IMR-90 (cell line): ENCODE data around the gene STX2. TPM values are rescaled to one million over a fixed set of nuclear protein-coding genes. Genes with fewer than 3 reads are reported as not detected.

Experiments used
- ATAC-seq: fragments of 200-7000 bp; cut with Tn5 transposase; 2 replicates; pipeline ENCODE4 v1.9.1; 2020; ENCODE audit warnings: low read depth, mild to moderate bottlenecking, moderate library complexity
- BruUV-seq: library from RNA; stranded (reverse); fragments of 400-500 nt; replicated peaks from 2 replicates; lab custom pipeline; 2021; lab: Mats Ljungman, UMichigan
- CTCF ChIA-PET: fragments of 300-600 bp; formaldehyde crosslinking; extraction: SDS; loops from one replicate; lab custom pipeline; 2021; ENCODE audit warnings: antibody characterized with exemption; lab: Yijun Ruan, JAX
- POLR2A ChIA-PET: fragments of 300-600 bp; sonication (Branson Sonifier 250); formaldehyde crosslinking; loops from one replicate; lab custom pipeline; 2022; ENCODE audit warnings: antibody characterized with exemption; ENCODE audit not compliant: unreplicated experiment; lab: Charles Lee
- DNase-seq: peaks from one replicate; pipeline ENCODE4 v3.0.0; 2013
- H2AFZ ChIP-seq: replicated peaks from 2 replicates; pipeline ENCODE3; 2013; ENCODE audit warnings: low read length, mild to moderate bottlenecking; ENCODE audit not compliant: poor library complexity
- H2AK5ac ChIP-seq: 2 replicates; pipeline ENCODE4 v1.6.1; 2013; ENCODE audit warnings: low read depth, low read length, inconsistent platforms
- H2AK9ac ChIP-seq: replicated peaks from 2 replicates; pipeline ENCODE3; 2013; ENCODE audit warnings: mild to moderate bottlenecking, low read depth, low read length, moderate library complexity; ENCODE audit not compliant: poor library complexity
- H2BK120ac ChIP-seq: 2 replicates; pipeline ENCODE4 v1.6.1; 2013; ENCODE audit warnings: low read depth, low read length, inconsistent platforms
- H2BK15ac ChIP-seq: 3 replicates; pipeline ENCODE4 v1.6.1; 2013; ENCODE audit warnings: low read depth, low read length, inconsistent platforms
- H2BK20ac ChIP-seq: 2 replicates; pipeline ENCODE4 v1.6.1; 2013; ENCODE audit warnings: low read depth, mild to moderate bottlenecking, inconsistent platforms, low read length, moderate library complexity
- H2BK5ac ChIP-seq: 2 replicates; pipeline ENCODE4 v1.6.1; 2013; ENCODE audit warnings: mild to moderate bottlenecking, low read depth, low read length, inconsistent platforms; ENCODE audit not compliant: poor library complexity, severe bottlenecking
- H3K14ac ChIP-seq: replicated peaks from 2 replicates; pipeline ENCODE4 v1.6.1; 2013; ENCODE audit warnings: low read depth, low read length, inconsistent platforms
- H3K18ac ChIP-seq: 2 replicates; pipeline ENCODE4 v1.6.1; 2013; ENCODE audit warnings: low read depth, low read length, control low read depth
- H3K23ac ChIP-seq: 2 replicates; pipeline ENCODE4 v1.6.1; 2013; ENCODE audit warnings: low read depth, low read length, inconsistent platforms
- H3K27ac ChIP-seq: 2 replicates; pipeline ENCODE4 v1.5.1; 2013; ENCODE audit warnings: mild to moderate bottlenecking, control low read depth, low read length; ENCODE audit not compliant: insufficient read depth
- H3K27me3 ChIP-seq: 2 replicates; pipeline ENCODE4 v1.6.1; 2013; ENCODE audit warnings: low read length; ENCODE audit not compliant: control insufficient read depth, insufficient read depth
- H3K36me3 ChIP-seq: 2 replicates; pipeline ENCODE4 v1.6.1; 2013; ENCODE audit warnings: low read length, mixed read lengths; ENCODE audit not compliant: control insufficient read depth, insufficient read depth
- H3K4ac ChIP-seq: 2 replicates; pipeline ENCODE4 v1.6.1; 2013; ENCODE audit warnings: low read depth, low read length, inconsistent platforms
- H3K4me1 ChIP-seq: 2 replicates; pipeline ENCODE4 v1.6.1; 2013; ENCODE audit warnings: low read length, mixed read lengths; ENCODE audit not compliant: control insufficient read depth, insufficient read depth
- H3K4me2 ChIP-seq: 2 replicates; pipeline ENCODE4 v1.6.1; 2013; ENCODE audit warnings: low read depth, mild to moderate bottlenecking, control low read depth, low read length, moderate library complexity
- H3K4me3 ChIP-seq: 2 replicates; pipeline ENCODE4 v1.5.1; 2013; ENCODE audit warnings: low read depth, mild to moderate bottlenecking, control low read depth, low read length, moderate library complexity; ENCODE audit not compliant: insufficient read depth
- H3K56ac ChIP-seq: 2 replicates; pipeline ENCODE4 v1.6.1; 2013; ENCODE audit warnings: low read length, inconsistent platforms; ENCODE audit not compliant: insufficient read depth; ENCODE audit errors: extremely low read depth
- H3K79me1 ChIP-seq, 2 experiments: 2 replicates each; pipeline ENCODE4 v1.6.1; 2013; ENCODE audit warnings: low read length in 2 of 2, inconsistent platforms in 1 of 2, low read depth in 1 of 2
- H3K9ac ChIP-seq: 2 replicates; pipeline ENCODE4 v1.6.1; 2013; ENCODE audit warnings: low read depth, low read length, control low read depth
- H3K9me1 ChIP-seq: 2 replicates; pipeline ENCODE4 v1.6.1; 2013; ENCODE audit warnings: low read length, inconsistent platforms; ENCODE audit not compliant: insufficient read depth
- H3K9me3 ChIP-seq: 2 replicates; pipeline ENCODE4 v1.6.1; 2013; ENCODE audit warnings: low read length; ENCODE audit not compliant: control insufficient read depth, insufficient read depth
- H4K20me1 ChIP-seq: 2 replicates; pipeline ENCODE4 v1.6.1; 2013; ENCODE audit warnings: low read length, inconsistent platforms; ENCODE audit not compliant: insufficient read depth
- H4K5ac ChIP-seq: 2 replicates; pipeline ENCODE4 v1.6.1; 2013; ENCODE audit warnings: mild to moderate bottlenecking, low read depth, low read length, control low read depth
- H4K8ac ChIP-seq, 2 experiments: 2 replicates each; pipeline ENCODE4 v1.6.1; 2013; ENCODE audit warnings: low read depth in 2 of 2, low read length in 2 of 2, control low read depth in 1 of 2, inconsistent platforms in 1 of 2
- H4K91ac ChIP-seq: 2 replicates; pipeline ENCODE4 v1.6.1; 2013; ENCODE audit warnings: low read depth, low read length, inconsistent platforms; ENCODE audit not compliant: insufficient read depth
- BHLHE40 ChIP-seq: fragments of 150-350 bp; IDR thresholded peaks from 2 replicates; pipeline ENCODE4 v1.6.1; 2016; ENCODE audit warnings: mild to moderate bottlenecking, low read depth, low read length
- CHD1 ChIP-seq: IDR thresholded peaks from 2 replicates; pipeline ENCODE4 v1.6.1; 2012; ENCODE audit warnings: low read depth, low read length, improper control_type of control experiment
- CTCF ChIP-seq: conservative IDR thresholded peaks from 2 replicates; pipeline ENCODE4 v1.5.1; 2012; ENCODE audit warnings: mild to moderate bottlenecking, low read depth, low read length, improper control_type of control experiment
- ELK1 ChIP-seq: fragments of 150-350 bp; IDR thresholded peaks from 2 replicates; pipeline ENCODE4 v1.6.1; 2016; ENCODE audit warnings: low read depth, mild to moderate bottlenecking, low read length, moderate library complexity, borderline replicate concordance
- FOS ChIP-seq: fragments of 150-350 bp; IDR thresholded peaks from 2 replicates; pipeline ENCODE4 v1.6.1; 2016; ENCODE audit warnings: low read depth, low read length
- MAFK ChIP-seq: IDR thresholded peaks from 2 replicates; pipeline ENCODE4 v1.6.1; 2012; ENCODE audit warnings: low read depth, low read length, improper control_type of control experiment
- MAZ ChIP-seq: IDR thresholded peaks from 2 replicates; pipeline ENCODE4 v1.6.1; 2012; ENCODE audit warnings: low read depth, mild to moderate bottlenecking, low read length, improper control_type of control experiment, moderate library complexity, borderline replicate concordance
- MXI1 ChIP-seq: IDR thresholded peaks from 2 replicates; pipeline ENCODE4 v1.6.1; 2012; ENCODE audit warnings: low read depth, mild to moderate bottlenecking, low read length, moderate library complexity, borderline replicate concordance
- NFE2L2 ChIP-seq: fragments of 150-350 bp; IDR thresholded peaks from 2 replicates; pipeline ENCODE4 v1.6.1; 2016; ENCODE audit warnings: low read depth, mild to moderate bottlenecking, low read length
- POLR2A ChIP-seq: IDR thresholded peaks from 2 replicates; pipeline ENCODE4 v1.6.1; 2012; ENCODE audit warnings: mild to moderate bottlenecking, low read depth, low read length
- RAD21 ChIP-seq: IDR thresholded peaks from 2 replicates; pipeline ENCODE4 v1.6.1; 2012; ENCODE audit warnings: low read length, improper control_type of control experiment
- RFX5 ChIP-seq: IDR thresholded peaks from 2 replicates; pipeline ENCODE4 v1.8.0; 2012; ENCODE audit warnings: low read depth, mild to moderate bottlenecking, low read length, moderate library complexity
- SMC3 ChIP-seq: fragments of 150-350 bp; IDR thresholded peaks from 2 replicates; pipeline ENCODE4 v1.6.1; 2016; ENCODE audit warnings: low read depth, mild to moderate bottlenecking, antibody characterized with exemption, low read length, moderate library complexity
- USF2 ChIP-seq: fragments of 150-350 bp; IDR thresholded peaks from 2 replicates; pipeline ENCODE4 v1.6.1; 2017; ENCODE audit warnings: mild to moderate bottlenecking, antibody characterized with exemption, low read length, low read depth
- WGBS, 2 experiments: methylation state at CpG; one replicate each; pipeline versions ENCODE4 v1.1.5 to v1.1.7; 2013; ENCODE audit warnings: missing lambda C conversion rate in 2 of 2; ENCODE audit not compliant: insufficient read length in 1 of 2; ENCODE audit errors: extremely low coverage in 2 of 2; 5-methylcytosine and 5-hydroxymethylcytosine counted together
- dilution Hi-C: fragments of 300-500 bp; cut with HindIII; formaldehyde crosslinking; loops from one replicate; pipeline ENCODE4 v1.14.3; 2018; ENCODE audit warnings: low sequenced_read_pairs; ENCODE audit not compliant: unreplicated experiment
- in situ Hi-C: fragments of 300-500 bp; cut with MboI; formaldehyde crosslinking; loops from 3 replicates; pipeline ENCODE4 v1.14.3; 2019; ENCODE audit warnings: low sequenced_read_pairs, inconsistent platforms, mixed read lengths
- intact Hi-C: fragments of 100-400 bp; cut with micrococcal nuclease; formaldehyde crosslinking; loops from 2 replicates; pipeline ENCODE4 v1.10.0; 2022
- polyA plus RNA-seq, 3 experiments: library from polyadenylated mRNA; depleted of rRNA; stranded (reverse); fragments of >200 nt; gene quantifications; 2 replicates each; pipeline ENCODE4 v1.2.3, GENCODE V29; 2012; ENCODE audit warnings: low replicate concordance in 1 of 3
- total RNA-seq: library from RNA; depleted of rRNA; stranded (reverse); fragments of >200 nt; gene quantifications from 2 replicates; pipeline ENCODE4 v1.2.3, GENCODE V29; 2012

Gene STX2
- total and polyA plus RNA-seq, 2 of the 4 experiments (the other 2 are of a cell fraction) = 26.9 to 32.5 TPM

GRCh38 chr12:130819681-130820080, 19.4 kb downstream of the STX2 start:
- H3K4me3 ChIP-seq = no peak overlapping the region
- in situ Hi-C loops = loop anchor here (25.0 kb wide), 1 partner anchor 893 kb away; the partner anchor contains the start of gene SFSWAP
- H3K4ac ChIP-seq = no peak overlapping the region
- no TSS peak for BruUV-seq
- H2BK15ac ChIP-seq = no peak overlapping the region
- no peak overlapping the region for H2AK9ac ChIP-seq
- H2BK120ac ChIP-seq = no peak overlapping the region
- intact Hi-C loops = no loop called here
- H3K36me3 ChIP-seq = peaks cover 28% of the 10 kb centered on the region
- no peak overlapping the region for H3K4me2 ChIP-seq
- TF ChIP-seq SMC3 (no peak), CHD1 (no peak), MAZ (no peak), MAFK (no peak), POLR2A (no peak), USF2 (no peak), MXI1 (no peak), RFX5 (no peak), FOS (no peak), RAD21 (no peak), CTCF (no peak), NFE2L2 (no peak), BHLHE40 (no peak), ELK1 (no peak)
- DNase-seq (no peak), ATAC-seq (no peak)
- H4K8ac ChIP-seq = no peak overlapping the region
- H2AK5ac ChIP-seq = no peak overlapping the region
- H3K14ac ChIP-seq = no peak overlapping the region
- CTCF ChIA-PET = interaction anchor here (0.8 to 1.4 kb wide), 2 partner anchors 16 to 25 kb away, joined by 3 read pairs; no protein-coding TSS in a partner anchor
- no peak overlapping the region for H3K18ac ChIP-seq
- H3K9me3 ChIP-seq = no peaks in the 10 kb centered on the region
- no peak overlapping the region for H2BK20ac ChIP-seq
- H3K4me1 ChIP-seq = no peaks in the 10 kb centered on the region
- H4K5ac ChIP-seq = no peak overlapping the region
- H3K56ac ChIP-seq = no peak overlapping the region
- no peak overlapping the region for H4K91ac ChIP-seq
- POLR2A ChIA-PET = no interaction called here
- dilution Hi-C loops = no loop called here
- no peaks in the 10 kb centered on the region for H3K27me3 ChIP-seq
- 64% methylated on average over 4 of the region's 12 CpGs; no CpG with 5 or more reads in 1 of the 2 experiments for WGBS, 2 experiments
- H3K27ac ChIP-seq = no peak overlapping the region
- H4K20me1 ChIP-seq = no peaks in the 10 kb centered on the region
- H3K9me1 ChIP-seq = no peaks in the 10 kb centered on the region; the same call in 1 of the 2 replicates
- H3K23ac ChIP-seq = no peak overlapping the region
- H3K9ac ChIP-seq = no peak overlapping the region
- no peak overlapping the region for H2BK5ac ChIP-seq
- H2AFZ ChIP-seq = no peak overlapping the region
- peaks cover 18 to 32% of the 10 kb centered on the region in 2 experiments for H3K79me1 ChIP-seq
